DOHH2 (cell line): ENCODE results near the gene BDP1.
"Not testable (repeated sequence)": the region's sequence is repeated elsewhere in the genome, so short reads cannot be mapped to it uniquely, and the experiment has no call there.

ENCODE experiments used
- H3F3A ChIP-seq: fragments of 200-600 bp; sonication (generic), shearing (Covaris generic); 2 replicates; pipeline ENCODE4 v1.6.0; 2016; ENCODE audit warnings: antibody characterized with exemption, mild to moderate bottlenecking; ENCODE audit not compliant: control insufficient read depth, insufficient read depth
- H3K27ac ChIP-seq: fragments of 200-600 bp; sonication (generic); 2 replicates; pipeline ENCODE4 v1.5.1; 2014; ENCODE audit warnings: low read depth, mild to moderate bottlenecking, low read length, moderate library complexity
- H3K27me3 ChIP-seq: fragments of 200-600 bp; sonication (generic); 2 replicates; pipeline ENCODE4 v1.6.1; 2014; ENCODE audit warnings: mild to moderate bottlenecking, low read length, mixed read lengths; ENCODE audit not compliant: control insufficient read depth
- H3K36me3 ChIP-seq: fragments of 200-600 bp; sonication (generic); 2 replicates; pipeline ENCODE4 v1.6.1; 2014; ENCODE audit warnings: mild to moderate bottlenecking, low read length, moderate library complexity, mixed read lengths; ENCODE audit not compliant: control insufficient read depth
- H3K4me1 ChIP-seq: fragments of 200-600 bp; sonication (generic); 2 replicates; pipeline ENCODE4 v1.6.1; 2014; ENCODE audit warnings: mild to moderate bottlenecking, low read length, mixed read lengths; ENCODE audit not compliant: control insufficient read depth
- H3K4me2 ChIP-seq: fragments of 200-600 bp; sonication (generic); 2 replicates; pipeline ENCODE4 v1.6.0; 2014; ENCODE audit warnings: mild to moderate bottlenecking, low read length, moderate library complexity
- H3K4me3 ChIP-seq: fragments of 200-600 bp; sonication (generic); 2 replicates; pipeline ENCODE4 v1.5.1; 2014; ENCODE audit warnings: mild to moderate bottlenecking, low read length, mixed read lengths
- H3K79me2 ChIP-seq: fragments of 200-600 bp; sonication (generic); 2 replicates; pipeline ENCODE4 v1.6.1; 2014; ENCODE audit warnings: mild to moderate bottlenecking, low read length, mixed read lengths; ENCODE audit not compliant: control insufficient read depth
- H3K9me2 ChIP-seq: fragments of 200-600 bp; sonication (generic); replicated peaks from 2 replicates; pipeline ENCODE4 v1.6.1; 2014; ENCODE audit warnings: mild to moderate bottlenecking, low read length, mixed read lengths; ENCODE audit not compliant: control insufficient read depth
- H3K9me3 ChIP-seq: fragments of 200-600 bp; sonication (generic); 2 replicates; pipeline ENCODE4 v1.6.1; 2014; ENCODE audit warnings: antibody characterized with exemption, low read length, mixed read lengths; ENCODE audit not compliant: control insufficient read depth, insufficient read depth
- H4K20me1 ChIP-seq: fragments of 200-600 bp; sonication (generic); 2 replicates; pipeline ENCODE4 v1.6.0; 2014; ENCODE audit warnings: low read depth, mild to moderate bottlenecking, antibody characterized with exemption, low read length, moderate library complexity; ENCODE audit not compliant: control insufficient read depth, insufficient read depth
- CTCF ChIP-seq: fragments of 200-600 bp; sonication (generic); IDR thresholded peaks from one replicate; pipeline ENCODE4 v1.5.1; 2014; ENCODE audit warnings: antibody characterized with exemption, mild to moderate bottlenecking, low read depth, low read length; ENCODE audit not compliant: poor library complexity, severe bottlenecking
- EZH2phosphoT487 ChIP-seq: fragments of 200-600 bp; sonication (generic); IDR thresholded peaks from 2 replicates; pipeline ENCODE4 v1.6.1; 2017; ENCODE audit warnings: borderline replicate concordance, mild to moderate bottlenecking, antibody characterized with exemption, low read length, moderate library complexity, mixed read lengths

Gene BDP1

DNA sequence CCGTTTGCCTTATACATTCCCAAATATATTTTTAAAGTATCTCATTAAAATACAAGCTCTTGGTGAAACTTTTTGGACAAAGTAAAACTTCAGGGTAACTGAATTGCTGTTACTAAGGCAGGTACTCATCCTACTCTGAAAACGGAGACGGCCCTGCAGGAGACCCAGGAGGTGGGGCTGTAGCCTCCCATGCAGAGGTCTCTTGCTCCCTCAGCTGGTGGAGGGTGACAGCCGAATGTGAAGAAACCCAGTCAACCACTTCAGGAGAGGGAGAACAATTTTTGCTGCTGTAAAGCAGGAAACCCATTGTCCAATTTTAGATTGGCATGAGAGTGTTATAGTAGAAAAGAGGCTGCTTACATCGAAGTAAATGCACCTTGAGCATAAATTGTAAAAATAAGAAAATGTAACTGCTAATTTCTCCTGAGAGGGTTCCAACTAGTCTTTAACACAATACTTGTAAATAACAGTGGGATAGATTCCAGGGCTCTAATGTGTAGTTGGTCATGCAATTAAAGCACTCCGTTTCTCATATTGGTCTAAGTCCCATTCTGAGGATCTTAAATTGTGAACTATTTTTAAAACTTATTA, 8.1 kb upstream of the BDP1 start:
- H3K79me2 ChIP-seq, H4K20me1 ChIP-seq, H3K27ac ChIP-seq, H3K9me3 ChIP-seq, H3F3A ChIP-seq, H3K36me3 ChIP-seq, H3K9me2 ChIP-seq, H3K4me1 ChIP-seq, H3K4me3 ChIP-seq: not testable (repeated sequence)
- TF ChIP-seq CTCF: peak; percentile 32
- peak overlapping the region; percentile 49; the same call in 1 of the 2 replicates for H3K4me2 ChIP-seq
- H3K27me3 ChIP-seq: peaks cover 14% of the 10 kb centered on the region

DNA sequence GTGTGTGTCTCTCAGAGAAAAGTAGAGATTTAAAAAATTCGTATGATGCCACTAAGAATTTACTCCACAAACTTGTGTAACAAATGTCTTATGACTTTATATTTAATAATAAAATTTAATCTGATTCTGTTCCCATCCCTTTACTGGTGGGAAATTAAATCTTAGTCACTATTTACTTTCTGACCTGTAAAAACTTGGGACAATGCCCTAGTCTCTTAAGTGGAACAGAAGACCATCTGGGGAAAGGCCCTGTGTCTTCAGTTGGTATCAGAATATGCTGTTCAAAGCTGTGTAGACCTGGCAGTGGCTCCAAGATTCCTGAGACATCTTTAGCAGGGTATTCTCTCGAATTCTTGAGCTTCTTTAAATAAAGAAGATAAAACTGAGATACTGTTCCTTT, 2.6 kb upstream of the BDP1 start:
- Histone ChIP-seq H4K20me1 (peaks cover 6% of the 10 kb centered on the region; the same call in 1 of the 2 replicates), H3K9me2 (no peaks in the 10 kb centered on the region), H3F3A (no peaks in the 10 kb centered on the region), H3K36me3 (no peaks in the 10 kb centered on the region), H3K27me3 (peaks cover 6% of the 10 kb centered on the region), H3K9me3 (no peaks in the 10 kb centered on the region), H3K4me3 (no peak overlapping the region), H3K4me2 (no peak overlapping the region), H3K79me2 (peaks cover 24% of the 10 kb centered on the region), H3K27ac (no peak overlapping the region), H3K4me1 (peaks cover 16% of the 10 kb centered on the region)
- TF ChIP-seq CTCF: no peak
- TF ChIP-seq EZH2phosphoT487: no peak

DNA sequence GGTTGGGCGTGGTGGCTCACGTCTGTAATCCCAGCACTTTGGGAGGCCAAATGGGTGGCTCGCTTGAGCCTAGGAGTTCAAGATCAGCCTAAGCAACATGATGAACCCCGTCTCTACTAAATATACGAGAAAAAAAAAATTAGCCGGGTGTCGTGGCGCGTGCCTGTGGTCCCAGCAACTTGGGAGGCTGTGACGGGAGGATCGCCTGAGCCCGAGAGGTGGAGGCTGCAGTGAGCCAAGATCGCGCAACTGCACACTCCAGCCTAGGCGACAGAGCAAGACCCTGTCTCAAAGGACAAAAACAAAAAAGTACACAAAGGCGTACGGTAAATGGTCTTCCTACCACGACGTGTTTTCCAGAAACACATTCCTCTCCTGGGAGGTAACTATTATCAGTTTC, 538 bp upstream of the BDP1 start:
- TF ChIP-seq EZH2phosphoT487: no peak
- TF ChIP-seq CTCF: no peak
- Histone ChIP-seq H3K4me3 (peak overlapping the region; percentile 78), H3F3A (0 out of 2 replicates have a peak, but pooled peaks cover 3% of the 10 kb centered on the region), H3K36me3 (peaks cover 17% of the 10 kb centered on the region), H3K4me2 (peak overlapping the region; percentile 62), H3K9me2 (no peaks in the 10 kb centered on the region), H3K27me3 (peaks cover 6% of the 10 kb centered on the region), H3K4me1 (peaks cover 17% of the 10 kb centered on the region), H3K79me2 (peaks cover 45% of the 10 kb centered on the region), H3K9me3 (no peaks in the 10 kb centered on the region), H4K20me1 (peaks cover 6% of the 10 kb centered on the region; the same call in 1 of the 2 replicates), H3K27ac (no peak overlapping the region)
